Activated CD8-positive, alpha-beta T cell treated with anti-CD3 and anti-CD28 coated beads, Interleukin-2, amount 10 ng/mL, durations not matched to agents 7 days and 5 days (primary cell): ENCODE measurements around the gene RBCK1. TPM values are rescaled to one million over a fixed set of nuclear protein-coding genes. Genes with fewer than 3 reads are reported as not detected.

ENCODE experiments used
- ATAC-seq: fragments of 150-1000 bp; cut with Tn5 transposase; one replicate; pipeline ENCODE4 v1.10.0; 2021; ENCODE audit warnings: moderate library complexity
- CTCF ChIA-PET: fragments of 350-600 bp; sonication (Branson Sonifier 250); formaldehyde crosslinking; loops from one replicate; lab custom pipeline; 2021; ENCODE audit warnings: antibody characterized with exemption; lab: Charles Lee
- POLR2A ChIA-PET: fragments of 350-600 bp; sonication (Branson Sonifier 250); formaldehyde crosslinking; loops from one replicate; lab custom pipeline; 2021; ENCODE audit warnings: antibody characterized with exemption; lab: Charles Lee
- DNase-seq: peaks from one replicate; pipeline ENCODE4 v3.0.0-alpha.2; 2020
- H3K27ac Mint-ChIP-seq: one replicate; pipeline ENCODE4 v1.8.0; 2021; ENCODE audit warnings: mild to moderate bottlenecking, mixed read lengths
- H3K27me3 Mint-ChIP-seq: one replicate; pipeline ENCODE4 v1.8.0; 2021; ENCODE audit warnings: low read depth, mixed read lengths
- H3K36me3 Mint-ChIP-seq: one replicate; pipeline ENCODE4 v1.8.0; 2021; ENCODE audit warnings: low read depth, mixed read lengths
- H3K4me1 Mint-ChIP-seq: one replicate; pipeline ENCODE4 v1.8.0; 2021; ENCODE audit warnings: low read depth, mixed read lengths
- H3K4me3 Mint-ChIP-seq: one replicate; pipeline ENCODE4 v1.8.0; 2021; ENCODE audit warnings: mild to moderate bottlenecking, mixed read lengths
- H3K9me3 Mint-ChIP-seq: one replicate; pipeline ENCODE4 v1.8.0; 2022; ENCODE audit warnings: mixed read lengths; ENCODE audit not compliant: insufficient read depth
- total RNA-seq, 2 experiments: library from RNA; stranded (reverse); gene quantifications; one replicate each; pipeline ENCODE4 v1.2.3, GENCODE V29; 2021

Gene RBCK1
- total RNA-seq, 2 experiments from 2014 or later = 135 to 149 TPM

- ChIA-PET POLR2A (interaction anchor here (0.8 to 1.2 kb wide), 2 partner anchors 18 to 135 kb away, joined by 3 to 5 read pairs; no protein-coding TSS in a partner anchor), CTCF (interaction anchor here (0.9 to 1.2 kb wide), 5 partner anchors 10 to 45 kb away, joined by 3 read pairs; no protein-coding TSS in a partner anchor)
- Mint-ChIP-seq H3K36me3 (peaks cover 32% of the 10 kb centered on the region), H3K4me3 (no peak overlapping the region), H3K27ac (no peak overlapping the region), H3K27me3 (no peaks in the 10 kb centered on the region), H3K9me3 (no peaks in the 10 kb centered on the region), H3K4me1 (peaks cover 24% of the 10 kb centered on the region)
- no peak for ATAC-seq
- no peak for DNase-seq
These were observed 7.4 kb upstream of the RBCK1 start for GRCh38 chr20:400454-401275.

GRCh38 chr20:401682-402495 lies 6.2 kb upstream of the RBCK1 start:
- H3K27me3 Mint-ChIP-seq = no peaks in the 10 kb centered on the region
- peaks cover 25% of the 10 kb centered on the region for H3K36me3 Mint-ChIP-seq
- DNase-seq (no peak), ATAC-seq (no peak)
- ChIA-PET CTCF (interaction anchor here (0.7 to 1.3 kb wide), 6 partner anchors 11 to 60 kb away, joined by 3 to 7 read pairs (median 3); partner anchors contain the start of gene TBC1D20), POLR2A (no interaction called here)
- H3K27ac Mint-ChIP-seq = peak overlapping the region; percentile 60
- H3K4me1 Mint-ChIP-seq = peaks cover 32% of the 10 kb centered on the region
- no peaks in the 10 kb centered on the region for H3K9me3 Mint-ChIP-seq
- no peak overlapping the region for H3K4me3 Mint-ChIP-seq

- Mint-ChIP-seq H3K36me3 (peaks cover 22% of the 10 kb centered on the region), H3K9me3 (no peaks in the 10 kb centered on the region), H3K27ac (peak overlapping the region; percentile 60), H3K4me1 (peaks cover 38% of the 10 kb centered on the region), H3K27me3 (no peaks in the 10 kb centered on the region), H3K4me3 (no peak overlapping the region)
- ChIA-PET CTCF (interaction anchor here (0.7 to 1.3 kb wide), 4 partner anchors 11 to 60 kb away, joined by 3 to 7 read pairs (median 3); partner anchors contain the start of gene TBC1D20), POLR2A (interaction anchor here (1.3 kb wide), 1 partner anchor 35 kb away, joined by 3 read pairs; no protein-coding TSS in a partner anchor)
- ATAC-seq (no peak), DNase-seq (no peak)
These were observed 5.6 kb upstream of the RBCK1 start for GRCh38 chr20:402496-402885.

- CTCF ChIA-PET = interaction anchor here (0.9 to 1.3 kb wide), 3 partner anchors 11 to 59 kb away, joined by 3 to 7 read pairs (median 3); partner anchors contain the start of gene TBC1D20
- ATAC-seq = no peak
- Mint-ChIP-seq H3K4me3 (no peak overlapping the region), H3K27ac (peak overlapping the region; percentile 60), H3K4me1 (peaks cover 39% of the 10 kb centered on the region), H3K36me3 (peaks cover 16% of the 10 kb centered on the region), H3K9me3 (no peaks in the 10 kb centered on the region), H3K27me3 (no peaks in the 10 kb centered on the region)
- DNase-seq = no peak
- POLR2A ChIA-PET = interaction anchor here (1.3 kb wide), 1 partner anchor 36 kb away, joined by 3 read pairs; no protein-coding TSS in a partner anchor
These were observed 5.1 kb upstream of the RBCK1 start for GRCh38 chr20:402898-403581.

GRCh38 chr20:403582-403957 lies 4.5 kb upstream of the RBCK1 start:
- ATAC-seq (no peak), DNase-seq (no peak)
- no peaks in the 10 kb centered on the region for H3K27me3 Mint-ChIP-seq
- POLR2A ChIA-PET = interaction anchor here (1.3 kb wide), 1 partner anchor 36 kb away, joined by 3 read pairs; no protein-coding TSS in a partner anchor
- H3K36me3 Mint-ChIP-seq = peaks cover 14% of the 10 kb centered on the region
- no peaks in the 10 kb centered on the region for H3K9me3 Mint-ChIP-seq
- peaks cover 39% of the 10 kb centered on the region for H3K4me1 Mint-ChIP-seq
- CTCF ChIA-PET = interaction anchor here (0.9 kb wide), 1 partner anchor 48 kb away, joined by 3 read pairs; no protein-coding TSS in a partner anchor
- no peak overlapping the region for H3K4me3 Mint-ChIP-seq
- peak overlapping the region; percentile 13 for H3K27ac Mint-ChIP-seq

- ChIA-PET CTCF (no interaction called here), POLR2A (no interaction called here)
- Mint-ChIP-seq H3K4me3 (no peak overlapping the region), H3K9me3 (no peaks in the 10 kb centered on the region), H3K27me3 (no peaks in the 10 kb centered on the region), H3K36me3 (peaks cover 13% of the 10 kb centered on the region), H3K27ac (no peak overlapping the region), H3K4me1 (peaks cover 43% of the 10 kb centered on the region)
- no peak for ATAC-seq
- no peak for DNase-seq
These were observed 4.0 kb upstream of the RBCK1 start for GRCh38 chr20:404088-404487.

GRCh38 chr20:406200-407132 lies 1.6 kb upstream of the RBCK1 start:
- H3K27me3 Mint-ChIP-seq = no peaks in the 10 kb centered on the region
- POLR2A ChIA-PET = interaction anchor here (1.0 to 1.5 kb wide), 11 partner anchors 7 to 137 kb away, joined by 3 to 14 read pairs (median 5); partner anchors contain the start of genes CSNK2A1, SOX12 and TRIB3
- CTCF ChIA-PET = interaction anchor here (0.7 to 2.2 kb wide), 14 partner anchors 8 to 86 kb away, joined by 3 to 15 read pairs (median 6); partner anchors contain the start of genes SOX12 and TRIB3
- peak overlapping the region; percentile 98 for H3K27ac Mint-ChIP-seq
- peaks cover 55% of the 10 kb centered on the region for H3K4me1 Mint-ChIP-seq
- peaks cover 36% of the 10 kb centered on the region for H3K36me3 Mint-ChIP-seq
- ATAC-seq (no peak), DNase-seq (no peak)
- H3K4me3 Mint-ChIP-seq = peak overlapping the region; percentile 85
- no peaks in the 10 kb centered on the region for H3K9me3 Mint-ChIP-seq

GRCh38 chr20:407133-407952 lies 756 bp upstream of the RBCK1 start:
- ChIA-PET POLR2A (interaction anchor here (0.6 to 1.5 kb wide), 19 partner anchors 8 to 153 kb away, joined by 3 to 14 read pairs (median 3); partner anchors contain the start of genes CSNK2A1, SOX12 and TRIB3), CTCF (interaction anchor here (0.8 to 2.2 kb wide), 15 partner anchors 9 to 85 kb away, joined by 3 to 15 read pairs (median 5); partner anchors contain the start of gene SOX12)
- peaks cover 56% of the 10 kb centered on the region for H3K4me1 Mint-ChIP-seq
- H3K36me3 Mint-ChIP-seq = peaks cover 41% of the 10 kb centered on the region
- peak; percentile 86 for ATAC-seq
- H3K4me3 Mint-ChIP-seq = peak overlapping the region; percentile 85
- no peaks in the 10 kb centered on the region for H3K9me3 Mint-ChIP-seq
- no peaks in the 10 kb centered on the region for H3K27me3 Mint-ChIP-seq
- DNase-seq = peak; percentile 77
- H3K27ac Mint-ChIP-seq = peak overlapping the region; percentile 98

GRCh38 chr20:408843-409696 lies 971 bp downstream of the RBCK1 start:
- H3K36me3 Mint-ChIP-seq = peaks cover 44% of the 10 kb centered on the region
- H3K27me3 Mint-ChIP-seq = no peaks in the 10 kb centered on the region
- no peaks in the 10 kb centered on the region for H3K9me3 Mint-ChIP-seq
- ChIA-PET CTCF (interaction anchor here (1.0 to 1.9 kb wide), 4 partner anchors 28 to 56 kb away, joined by 3 to 9 read pairs (median 4); partner anchors contain the start of gene TRIB3), POLR2A (interaction anchor here (0.6 to 1.4 kb wide), 5 partner anchors 13 to 53 kb away, joined by 3 to 5 read pairs (median 3); partner anchors contain the start of gene TBC1D20)
- ATAC-seq = peak; percentile 24
- peak overlapping the region; percentile 95 for H3K27ac Mint-ChIP-seq
- peak; percentile 55 for DNase-seq
- H3K4me3 Mint-ChIP-seq = peak overlapping the region; percentile 98
- H3K4me1 Mint-ChIP-seq = peaks cover 62% of the 10 kb centered on the region
